Measurements from ENCODE around the gene EARS2. TPM values are rescaled to one million over a fixed set of nuclear protein-coding genes. Genes with fewer than 3 reads are reported as not detected.
A peak's percentile ranks its signal among the peaks of the same experiment; 100 is the strongest.

EARS2 gene
- 15.3 TPM for total RNA-seq
- long read RNA-seq, transcript EARS2-201 (9 exons, 3,961 nt) = major isoform, 12 of 36 reads
- long read RNA-seq, partial matches to known transcripts = 15 of 36 reads
- long read RNA-seq, other reads (novel, unspliced or antisense) = 4 of 36 reads

- intact Hi-C loops (cut with DNase I) = no loop called here
- DNase-seq (peak; percentile 99), ATAC-seq (peak; percentile 97)
- no peaks in the 10 kb centered on the region for H3K9me3 ChIP-seq
- peaks cover 44% of the 10 kb centered on the region for H3K36me3 ChIP-seq
- H3K4me3 ChIP-seq = peak within 1 kb of the TSS; percentile 77
- H3K4me1 ChIP-seq = peaks cover 21% of the 10 kb centered on the region
- no peaks in the 10 kb centered on the region for H3K27me3 ChIP-seq
- peak; percentile 92 for TF ChIP-seq CTCF (IDR thresholded peaks at IDR 0.05)
- peak within 1 kb of the TSS; percentile 84 for H3K27ac ChIP-seq
These were observed at the start of gene EARS2, which contains the start of gene UBFD1 for GRCh38 chr16:23556881-23557778. Gene EARS2 (minus strand): TSS chr16:23557350. CDS start chr16:23557343, 7 bp downstream. Gene UBFD1 (plus strand): TSS chr16:23557727. CDS start chr16:23557743, 16 bp downstream.

- no peak overlapping the region for H3K27ac ChIP-seq
- H3K4me3 ChIP-seq = no peak overlapping the region
- no peak for DNase-seq
- H3K27me3 ChIP-seq = no peaks in the 10 kb centered on the region
- no peaks in the 10 kb centered on the region for H3K9me3 ChIP-seq
- no peak for ATAC-seq
- peaks cover 21% of the 10 kb centered on the region for H3K36me3 ChIP-seq
- peaks cover 12% of the 10 kb centered on the region for H3K4me1 ChIP-seq
- TF ChIP-seq CTCF (IDR thresholded peaks at IDR 0.05) = no peak
- intact Hi-C loops (cut with DNase I) = no loop called here
These were observed 40.0 kb upstream of the EARS2 start for GRCh38 chr16:23597003-23597756.

- Histone ChIP-seq H3K27ac (peak within 1 kb of the TSS; percentile 89), H3K4me3 (peak within 1 kb of the TSS; percentile 97), H3K4me1 (peaks cover 12% of the 10 kb centered on the region), H3K9me3 (no peaks in the 10 kb centered on the region), H3K36me3 (peaks cover 24% of the 10 kb centered on the region), H3K27me3 (no peaks in the 10 kb centered on the region)
- DNase-seq (peak; percentile 95), ATAC-seq (peak; percentile 100)
- intact Hi-C loops (cut with DNase I) = no loop called here
- TF ChIP-seq CTCF (IDR thresholded peaks at IDR 0.05) = peak; percentile 100
These were observed 39.0 kb upstream of the EARS2 start, which contains the start of gene NDUFAB1 for GRCh38 chr16:23595951-23596720. Gene NDUFAB1 (minus strand): TSS chr16:23596316. CDS start chr16:23596290, 26 bp downstream.

GRCh38 chr16:23595246-23595950 lies 38.2 kb upstream of the EARS2 start:
- Histone ChIP-seq H3K9me3 (no peaks in the 10 kb centered on the region), H3K27me3 (no peaks in the 10 kb centered on the region), H3K36me3 (peaks cover 31% of the 10 kb centered on the region), H3K4me1 (peaks cover 12% of the 10 kb centered on the region), H3K27ac (peak overlapping the region; percentile 89), H3K4me3 (peak overlapping the region; percentile 97)
- no peak for TF ChIP-seq CTCF (IDR thresholded peaks at IDR 0.05)
- ATAC-seq = no peak
- intact Hi-C loops (cut with DNase I) = no loop called here
- no peak for DNase-seq

Measured in upper lobe of right lung (tissue), 1 donor.